ENCODE results near the gene ERRFI1.

DNA sequence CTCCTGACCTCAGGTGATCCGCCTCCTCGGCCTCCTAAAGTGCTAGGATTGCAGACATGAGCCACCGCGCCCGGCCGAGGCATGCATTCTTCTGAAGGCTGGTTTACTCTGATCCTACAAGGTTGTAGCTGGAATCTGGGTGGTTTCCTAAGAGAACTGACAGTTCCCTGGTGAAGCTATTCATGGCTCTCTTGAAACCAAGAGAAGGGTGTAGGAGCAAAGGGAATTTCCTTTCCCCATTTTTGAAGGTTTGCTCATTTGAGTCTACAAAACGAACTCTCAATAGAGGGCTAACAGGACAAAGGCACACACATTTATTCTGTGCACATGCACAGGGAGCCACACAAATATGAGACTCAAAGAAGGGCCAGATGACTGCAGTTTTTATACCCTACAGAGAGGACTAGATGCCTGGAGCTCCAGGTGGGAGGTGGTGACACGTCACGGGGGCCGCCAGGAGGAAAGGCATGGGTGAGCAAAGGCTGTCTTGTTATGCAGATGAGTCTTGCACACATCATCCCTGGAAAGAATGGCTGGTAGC, 49.5 kb upstream of the ERRFI1 start:
- TF ChIP-seq CTCF (IDR thresholded peaks at IDR 0.05; ENCODE audit: low read depth, low read length) (no peak), EZH2phosphoT487 (IDR thresholded peaks at IDR 0.05; ENCODE audit: low read depth) (no peak)
